Fibroblast of lung (primary cell): Measurements from ENCODE around the gene ARL10.

Experiments
- EZH2 ChIP-seq: IDR thresholded peaks from 2 replicates; pipeline ENCODE4 v1.5.1; 2012; ENCODE audit warnings: low read length, control low read depth, mild to moderate bottlenecking; ENCODE audit errors: missing control alignments
- TF ChIP-seq, protein P1 (sequence below), 2 donors: IDR thresholded peaks in 1 of 2; conservative IDR thresholded peaks in 1 of 2; 1 replicate in 1 of 2; 2 replicates in 1 of 2; pipeline ENCODE4 v1.5.1; 2011 to 2012; ENCODE audit warnings: low read length in 2 of 2, control low read depth in 1 of 2, inconsistent platforms in 1 of 2, low read depth in 1 of 2, mild to moderate bottlenecking in 1 of 2

- TF ChIP-seq EZH2: no peak
- TF ChIP-seq, protein P1, sequence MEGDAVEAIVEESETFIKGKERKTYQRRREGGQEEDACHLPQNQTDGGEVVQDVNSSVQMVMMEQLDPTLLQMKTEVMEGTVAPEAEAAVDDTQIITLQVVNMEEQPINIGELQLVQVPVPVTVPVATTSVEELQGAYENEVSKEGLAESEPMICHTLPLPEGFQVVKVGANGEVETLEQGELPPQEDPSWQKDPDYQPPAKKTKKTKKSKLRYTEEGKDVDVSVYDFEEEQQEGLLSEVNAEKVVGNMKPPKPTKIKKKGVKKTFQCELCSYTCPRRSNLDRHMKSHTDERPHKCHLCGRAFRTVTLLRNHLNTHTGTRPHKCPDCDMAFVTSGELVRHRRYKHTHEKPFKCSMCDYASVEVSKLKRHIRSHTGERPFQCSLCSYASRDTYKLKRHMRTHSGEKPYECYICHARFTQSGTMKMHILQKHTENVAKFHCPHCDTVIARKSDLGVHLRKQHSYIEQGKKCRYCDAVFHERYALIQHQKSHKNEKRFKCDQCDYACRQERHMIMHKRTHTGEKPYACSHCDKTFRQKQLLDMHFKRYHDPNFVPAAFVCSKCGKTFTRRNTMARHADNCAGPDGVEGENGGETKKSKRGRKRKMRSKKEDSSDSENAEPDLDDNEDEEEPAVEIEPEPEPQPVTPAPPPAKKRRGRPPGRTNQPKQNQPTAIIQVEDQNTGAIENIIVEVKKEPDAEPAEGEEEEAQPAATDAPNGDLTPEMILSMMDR (conservative IDR thresholded peaks at IDR 0.05 in 1 of 2, IDR thresholded peaks at IDR 0.05 in 1 of 2; ENCODE audit: low read depth in 1 of 2, low read length in 2 of 2): no peak
These were observed 1.1 kb downstream of the ARL10 start for GRCh38 chr5:176366232-176366894.
